HG02610 (cell line): ENCODE data around the gene RGS2.

Experiments
- ATAC-seq: cut with Tn5 transposase; IDR thresholded peaks from one replicate; pipeline ENCODE4 v1.9.1; 2021; ENCODE audit warnings: mild to moderate bottlenecking, moderate library complexity; ENCODE audit not compliant: unreplicated experiment

Gene RGS2

GRCh38 chr1:192808518-192809306, at the start of gene RGS2:
Gene RGS2 (plus strand): TSS chr1:192809039. CDS start chr1:192809072, 33 bp downstream.
- ATAC-seq, result peak; percentile 92

- ATAC-seq, result no peak
These were observed 49.7 kb upstream of the RGS2 start for GRCh38 chr1:192759104-192759503.

GRCh38 chr1:192762265-192762664, 46.6 kb upstream of the RGS2 start:
- ATAC-seq, result no peak

GRCh38 chr1:192763243-192763642, 45.6 kb upstream of the RGS2 start:
- no peak for ATAC-seq

- ATAC-seq, result no peak
These were observed 45.1 kb upstream of the RGS2 start for GRCh38 chr1:192763756-192764155.

- ATAC-seq, result no peak
These were observed 44.2 kb upstream of the RGS2 start for GRCh38 chr1:192764675-192765074.

GRCh38 chr1:192766009-192766625, 42.7 kb upstream of the RGS2 start:
- ATAC-seq, result no peak

- ATAC-seq, result no peak
These were observed 42.0 kb upstream of the RGS2 start for GRCh38 chr1:192766876-192767275.

- ATAC-seq, result no peak
These were observed 41.0 kb upstream of the RGS2 start for GRCh38 chr1:192767798-192768197.

GRCh38 chr1:192768463-192768862, 40.4 kb upstream of the RGS2 start:
- ATAC-seq, result no peak

- ATAC-seq, result no peak
These were observed 37.5 kb upstream of the RGS2 start for GRCh38 chr1:192771341-192771740.

- no peak for ATAC-seq
These were observed 33.2 kb upstream of the RGS2 start for GRCh38 chr1:192775631-192776030.

GRCh38 chr1:192776206-192776605, 32.6 kb upstream of the RGS2 start:
- ATAC-seq, result no peak

- ATAC-seq, result no peak
These were observed 31.8 kb upstream of the RGS2 start for GRCh38 chr1:192776998-192777397.

- ATAC-seq, result no peak
These were observed 25.0 kb upstream of the RGS2 start for GRCh38 chr1:192783791-192784190.

- no peak for ATAC-seq
These were observed 24.4 kb upstream of the RGS2 start for GRCh38 chr1:192784397-192784796.

GRCh38 chr1:192786576-192786975, 22.3 kb upstream of the RGS2 start:
- ATAC-seq, result no peak

- ATAC-seq, result no peak
These were observed 20.8 kb upstream of the RGS2 start for GRCh38 chr1:192787914-192788585.

- ATAC-seq, result no peak
These were observed 19.0 kb upstream of the RGS2 start for GRCh38 chr1:192789871-192790270.

GRCh38 chr1:192792628-192793027, 16.2 kb upstream of the RGS2 start:
- ATAC-seq, result no peak

- ATAC-seq, result no peak
These were observed 14.7 kb upstream of the RGS2 start for GRCh38 chr1:192793983-192794767.
